ENCODE data around the gene SLC38A2.
"Not testable (repeated sequence)": the region's sequence is repeated elsewhere in the genome, so short reads cannot be mapped to it uniquely, and the experiment has no call there.

The SLC38A2 gene

DNA sequence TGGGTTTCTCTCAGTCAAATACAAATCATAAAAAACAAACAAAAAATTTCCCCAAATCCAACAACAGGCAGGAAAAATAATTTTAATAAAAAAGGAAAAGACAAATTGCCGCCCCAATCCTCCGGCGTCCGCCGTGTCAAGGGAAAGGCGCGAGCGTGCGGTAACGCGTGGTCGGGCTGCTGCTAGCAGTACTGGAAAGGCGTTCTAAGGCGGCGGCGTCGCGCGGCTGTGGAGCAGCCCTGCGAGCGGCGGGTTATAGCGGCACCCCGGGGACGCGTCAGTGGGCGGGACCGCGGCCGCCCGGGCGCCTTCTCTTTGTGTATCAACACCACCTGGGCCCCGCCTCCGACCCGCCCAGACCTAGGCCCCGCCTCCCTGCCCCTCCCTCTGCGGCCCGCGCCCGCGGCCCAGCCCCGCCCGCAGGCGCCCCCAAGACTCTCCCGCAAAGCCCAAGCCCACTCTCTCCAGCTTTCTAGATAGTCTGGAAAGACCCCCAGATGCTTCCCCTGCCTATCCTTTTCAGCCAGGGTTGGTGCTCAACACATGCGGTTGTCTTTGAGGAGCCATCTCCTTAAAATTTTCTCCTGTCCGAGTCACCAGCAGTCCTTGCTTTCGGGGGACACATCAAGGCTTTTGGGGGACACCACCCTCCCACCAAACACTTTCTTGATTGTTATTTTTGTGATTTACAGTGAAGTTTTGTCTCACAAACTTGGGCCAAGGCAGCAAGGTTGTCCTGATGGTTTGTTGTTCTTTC lies at the start of gene SLC38A2:
Gene SLC38A2 (minus strand): TSS at position 230 of the 757 bp plus-strand sequence. CDS start 1,480 bp downstream, outside the sequence.
- peak; percentile 93 for DNase-seq (ENCODE audit: low read depth in 2 of 2)

DNA sequence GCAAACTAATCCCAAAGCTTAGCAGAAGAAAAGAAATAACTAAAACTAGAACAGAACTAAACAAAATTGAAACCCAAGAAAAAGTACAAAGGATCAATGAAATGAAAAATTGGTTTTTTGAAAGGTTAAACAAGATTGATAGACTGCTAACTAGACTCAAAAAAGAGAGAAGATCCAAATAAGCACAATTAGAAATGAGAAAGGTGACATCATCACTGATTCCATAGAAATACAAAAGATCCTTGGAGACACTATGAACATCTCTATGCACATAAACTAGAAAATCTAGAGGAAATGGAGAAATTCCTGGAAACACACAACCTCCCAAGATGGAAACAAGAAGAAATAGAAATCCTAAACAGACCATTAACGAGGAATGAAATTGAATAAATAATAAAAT lies 47.1 kb upstream of the SLC38A2 start:
- no peak for DNase-seq (ENCODE audit: low read depth in 2 of 2)

DNA sequence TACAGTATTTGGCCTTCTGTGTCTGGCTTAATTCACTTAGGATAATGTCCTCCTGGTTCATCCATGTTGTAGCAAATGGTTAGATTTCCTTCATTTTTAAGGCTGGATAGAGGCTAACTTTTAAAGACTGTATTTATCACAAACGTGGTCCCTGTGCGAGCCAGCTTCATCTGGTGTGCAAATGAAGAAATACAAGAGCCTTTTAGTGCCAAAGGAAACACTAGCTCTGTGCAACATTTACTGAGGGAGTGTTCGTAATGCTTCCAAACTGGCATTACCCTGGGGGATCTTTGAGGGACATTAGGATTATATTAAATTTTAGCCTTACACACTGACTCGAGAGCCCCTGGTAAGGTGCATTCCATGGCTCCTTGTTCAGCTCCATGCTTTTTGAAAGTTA lies 43.0 kb upstream of the SLC38A2 start:
- DNase-seq (ENCODE audit: low read depth in 2 of 2) = no peak

DNA sequence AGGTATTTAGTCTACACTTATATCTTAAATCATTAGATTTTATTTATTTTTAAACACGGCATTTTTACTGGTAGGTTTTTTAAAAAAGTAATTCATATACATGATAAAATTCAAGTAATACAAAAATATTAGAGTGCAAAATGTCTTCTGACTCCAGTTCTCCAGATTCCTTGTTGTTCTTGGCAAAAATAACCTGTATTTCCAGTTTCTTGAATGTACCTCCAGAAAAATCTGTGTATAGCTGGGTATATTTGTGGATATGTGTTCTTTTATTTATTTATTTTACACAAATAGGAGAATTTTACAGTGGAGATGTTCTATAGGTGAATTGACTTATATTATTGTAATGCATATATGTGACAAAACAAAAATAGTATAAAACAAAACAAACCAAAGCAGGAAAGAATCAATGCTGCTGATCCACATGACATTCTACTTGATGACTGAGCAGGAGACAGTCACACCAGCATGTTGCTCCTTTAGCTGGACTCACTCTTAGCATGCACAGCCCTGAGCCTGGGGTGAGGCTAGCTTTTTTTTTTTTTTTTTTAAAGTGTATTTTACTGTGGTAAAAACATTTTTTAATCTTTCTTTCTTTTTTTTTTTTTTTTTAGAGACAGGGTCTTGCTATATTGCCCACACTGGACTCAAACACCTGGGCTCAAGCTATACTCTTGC lies 42.2 kb upstream of the SLC38A2 start:
- no peak for DNase-seq (ENCODE audit: low read depth in 2 of 2)

DNA sequence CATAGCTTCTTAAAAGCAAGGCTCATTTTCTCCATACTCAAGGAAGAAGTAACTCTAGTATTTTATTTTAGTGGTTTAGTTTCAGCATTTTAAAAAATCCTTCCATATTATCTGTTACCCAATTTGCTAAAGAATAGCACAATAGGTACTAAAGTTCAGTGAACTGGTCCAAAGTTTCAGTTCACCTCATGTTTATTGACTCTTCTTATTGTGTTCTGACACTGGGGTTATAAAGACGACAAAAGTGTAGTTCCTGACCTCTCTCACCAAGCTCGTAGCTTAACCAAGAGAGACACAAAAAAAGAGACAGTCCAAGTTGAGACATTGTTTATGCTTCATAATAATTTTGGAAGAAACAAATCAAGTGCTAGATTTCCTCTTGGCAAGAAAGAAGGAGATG lies 40.8 kb upstream of the SLC38A2 start:
- DNase-seq (ENCODE audit: low read depth in 2 of 2) = no peak

DNA sequence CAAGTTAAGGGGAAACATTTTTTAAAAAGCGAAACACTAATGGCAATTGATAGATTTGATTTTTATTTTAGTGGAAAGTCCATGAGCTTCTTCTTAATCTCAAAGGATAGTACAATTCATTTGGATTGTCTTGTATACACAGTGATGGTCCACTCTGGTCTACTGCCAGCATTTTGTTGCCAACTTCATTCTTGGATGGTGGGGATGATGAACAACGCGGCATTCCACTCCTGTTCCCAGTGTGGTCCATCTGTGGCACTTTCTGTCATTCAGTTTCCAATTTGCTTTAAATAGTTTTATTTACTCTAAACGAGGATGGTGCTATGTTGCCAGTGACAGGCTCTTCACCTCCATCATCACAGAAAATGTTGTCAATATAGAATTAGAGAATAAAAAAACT lies 40.3 kb upstream of the SLC38A2 start:
- DNase-seq (ENCODE audit: low read depth in 2 of 2) = no peak

DNA sequence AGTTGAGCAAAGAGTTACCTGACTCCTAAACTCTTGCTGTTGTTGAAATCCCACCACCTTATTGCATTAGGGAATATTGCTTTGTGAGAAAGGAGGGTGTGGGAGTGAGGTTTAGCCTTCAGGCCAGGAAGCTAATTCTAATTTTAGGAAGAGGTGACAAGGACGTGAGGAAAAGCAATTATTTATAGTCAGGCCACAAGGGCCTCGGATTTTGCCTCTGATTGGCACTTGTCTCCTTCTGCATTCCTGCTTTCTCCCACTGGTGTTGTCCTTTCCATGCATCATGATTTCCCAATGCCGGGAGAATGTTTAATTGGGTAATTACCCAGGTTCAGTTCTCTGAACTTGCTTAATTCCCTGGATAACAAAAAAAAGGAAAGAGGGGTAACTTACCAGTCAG lies 37.9 kb upstream of the SLC38A2 start:
- no peak for DNase-seq (ENCODE audit: low read depth in 2 of 2)

DNA sequence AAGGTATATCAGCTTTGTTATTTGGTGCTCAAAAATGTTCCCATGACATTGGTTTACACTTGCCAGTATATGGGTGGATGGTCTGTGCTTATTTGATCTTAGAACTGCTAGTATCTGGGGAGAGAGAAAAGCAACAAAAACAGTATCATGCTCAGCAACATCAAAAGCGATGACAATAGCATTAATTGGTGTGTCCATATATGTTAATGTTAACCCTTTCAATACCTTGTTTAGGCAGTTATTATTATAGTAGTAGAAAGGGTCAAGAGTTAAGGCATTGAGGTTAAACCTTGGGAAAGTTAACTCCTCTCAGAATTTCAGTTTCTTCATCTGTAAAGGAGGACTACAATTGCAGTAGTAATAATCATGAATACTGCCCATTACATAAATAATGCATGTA lies 37.4 kb upstream of the SLC38A2 start:
- no peak for DNase-seq (ENCODE audit: low read depth in 2 of 2)

DNA sequence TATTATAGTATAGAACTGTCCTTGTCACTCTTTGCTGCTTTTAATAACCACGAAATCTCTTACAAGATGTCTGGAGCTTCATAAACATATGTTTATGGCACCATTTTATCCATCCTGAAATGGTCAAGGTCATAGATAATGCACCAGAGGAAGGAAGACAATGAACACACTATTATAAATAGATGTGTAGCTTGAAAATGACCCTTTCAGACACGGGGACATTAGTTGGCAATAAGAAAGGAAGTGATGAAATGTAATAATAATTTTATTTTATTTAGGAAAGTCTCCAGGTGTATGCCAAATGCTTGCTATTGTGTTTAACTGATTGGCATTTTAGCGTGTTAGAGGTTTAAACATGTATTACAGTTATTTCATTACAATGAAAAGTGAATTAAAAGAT lies 36.8 kb upstream of the SLC38A2 start:
- no peak for DNase-seq (ENCODE audit: low read depth in 2 of 2)

DNA sequence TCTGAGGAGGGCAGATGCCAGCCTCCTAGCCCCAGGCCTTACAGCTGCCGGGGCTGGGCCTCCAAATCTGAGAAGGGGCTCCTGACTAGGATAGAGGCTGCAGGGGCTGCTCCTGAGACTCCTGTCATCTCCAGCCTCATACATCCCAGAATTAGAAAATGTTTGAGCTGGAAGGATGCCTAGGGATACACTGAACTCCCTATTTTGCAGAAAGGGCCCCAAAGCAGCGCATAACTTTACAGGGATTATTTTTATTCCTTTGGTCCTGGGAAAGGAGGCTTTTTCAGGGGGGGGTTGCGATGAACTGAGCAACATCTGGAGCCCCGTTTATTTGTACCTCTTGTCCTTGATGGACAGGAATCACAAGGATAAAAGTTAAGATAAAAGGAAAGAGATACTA lies 35.9 kb upstream of the SLC38A2 start:
- no peak for DNase-seq (ENCODE audit: low read depth in 2 of 2)

DNA sequence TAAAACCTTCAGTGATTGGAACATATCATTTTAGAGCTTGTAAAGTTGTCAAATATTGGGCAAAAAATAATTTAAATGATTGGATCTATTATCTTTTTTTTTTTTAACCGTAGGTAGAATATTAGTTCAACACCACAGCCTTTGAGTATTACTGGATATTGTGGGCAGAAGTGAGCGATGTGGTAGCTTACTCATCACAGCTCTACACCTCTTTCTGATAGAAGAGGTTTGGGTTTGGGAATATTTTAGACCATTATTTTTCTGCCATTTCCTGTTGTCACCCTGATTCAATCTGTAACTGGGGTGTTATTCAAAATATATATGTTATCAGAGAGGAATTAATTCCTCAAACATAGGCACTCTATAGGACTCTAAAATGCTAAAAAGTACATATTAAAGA lies 34.8 kb upstream of the SLC38A2 start:
- no peak for DNase-seq (ENCODE audit: low read depth in 2 of 2)

DNA sequence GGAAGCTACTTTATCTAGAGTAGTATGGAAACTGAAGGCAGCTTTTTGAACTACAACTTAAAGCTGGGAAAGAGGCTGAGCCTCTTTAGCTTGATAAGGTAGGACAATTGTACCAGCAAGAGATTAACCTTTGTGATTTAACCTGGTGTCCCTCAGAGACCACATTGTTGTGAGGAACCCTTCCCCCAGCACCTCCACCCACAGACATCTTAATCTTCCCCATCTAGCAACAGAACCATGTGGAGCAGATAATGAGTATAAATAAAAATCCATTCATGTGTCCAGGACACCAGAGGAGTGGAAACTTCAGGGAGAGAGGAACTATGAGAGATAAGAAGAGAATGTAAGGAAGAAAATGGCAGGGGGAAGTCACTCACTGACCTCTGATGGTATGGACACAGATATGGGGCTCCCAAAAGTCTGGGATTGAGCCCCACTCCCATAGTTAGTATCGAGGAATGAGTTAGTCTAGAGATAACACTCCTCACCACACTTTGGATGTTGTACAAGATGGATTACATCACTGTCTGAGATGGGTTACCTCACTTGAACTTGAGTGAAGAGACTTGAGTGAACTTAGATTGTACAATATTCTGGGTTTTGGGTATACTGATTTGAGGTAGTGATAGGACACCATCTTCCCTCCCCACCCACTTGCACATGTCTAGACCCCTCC lies 33.9 kb upstream of the SLC38A2 start:
- no peak for DNase-seq (ENCODE audit: low read depth in 2 of 2)

DNA sequence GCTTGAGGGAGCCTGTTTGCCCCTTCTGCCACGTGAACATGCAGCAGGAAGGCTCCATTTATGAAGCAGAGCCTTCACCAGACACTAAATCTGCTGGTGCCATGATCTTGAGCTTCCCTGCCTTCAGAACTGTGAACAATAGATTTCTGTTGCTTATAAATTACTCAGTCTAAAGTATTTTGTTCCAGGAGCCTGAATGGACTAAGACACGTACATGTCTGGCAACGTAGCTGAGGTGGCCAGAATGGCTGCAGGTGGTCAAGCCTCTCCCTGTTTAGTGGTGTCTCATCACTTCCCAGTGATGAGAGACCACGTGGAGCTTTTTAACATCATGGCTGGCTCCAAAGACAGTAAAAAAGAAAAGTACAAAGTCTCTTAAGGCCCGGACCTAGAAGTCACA lies 32.2 kb upstream of the SLC38A2 start:
- no peak for DNase-seq (ENCODE audit: low read depth in 2 of 2)

DNA sequence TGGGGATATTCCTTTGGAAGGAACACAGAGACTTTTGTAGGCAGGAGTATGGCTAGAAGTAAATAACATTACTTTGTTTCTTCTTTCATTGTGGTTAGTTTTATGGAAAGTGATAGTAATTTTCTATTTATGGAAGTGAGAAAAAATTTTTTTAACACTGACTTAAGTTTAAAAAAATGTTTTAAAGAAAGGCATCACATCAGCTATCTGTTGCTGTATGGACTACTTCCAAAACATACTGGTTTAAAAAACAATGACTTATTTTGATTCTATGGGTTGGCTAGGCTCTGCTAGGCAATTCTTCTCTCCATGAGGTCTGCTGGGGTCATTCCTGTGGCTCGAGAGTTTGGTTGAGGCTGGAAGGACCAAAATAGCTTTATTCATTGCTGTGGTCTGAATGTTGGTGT lies 31.7 kb upstream of the SLC38A2 start:
- no peak for DNase-seq (ENCODE audit: low read depth in 2 of 2)

DNA sequence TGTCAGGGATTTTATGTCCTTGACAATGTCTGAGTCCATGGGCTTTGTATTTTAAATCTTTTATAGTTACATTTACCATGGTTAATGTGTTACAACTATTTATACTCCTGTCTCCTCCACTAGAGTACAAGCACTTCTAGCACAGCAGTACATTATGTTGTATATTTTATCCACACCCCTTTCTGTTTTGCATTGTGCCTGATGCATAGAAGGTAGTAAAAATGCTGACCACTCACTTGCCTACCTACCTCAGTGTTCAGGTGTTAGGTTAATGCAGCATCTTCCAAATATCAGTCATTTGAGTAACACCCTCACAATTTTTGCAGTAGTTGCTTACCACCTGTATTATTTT lies 31.1 kb upstream of the SLC38A2 start:
- no peak for DNase-seq (ENCODE audit: low read depth in 2 of 2)

DNA sequence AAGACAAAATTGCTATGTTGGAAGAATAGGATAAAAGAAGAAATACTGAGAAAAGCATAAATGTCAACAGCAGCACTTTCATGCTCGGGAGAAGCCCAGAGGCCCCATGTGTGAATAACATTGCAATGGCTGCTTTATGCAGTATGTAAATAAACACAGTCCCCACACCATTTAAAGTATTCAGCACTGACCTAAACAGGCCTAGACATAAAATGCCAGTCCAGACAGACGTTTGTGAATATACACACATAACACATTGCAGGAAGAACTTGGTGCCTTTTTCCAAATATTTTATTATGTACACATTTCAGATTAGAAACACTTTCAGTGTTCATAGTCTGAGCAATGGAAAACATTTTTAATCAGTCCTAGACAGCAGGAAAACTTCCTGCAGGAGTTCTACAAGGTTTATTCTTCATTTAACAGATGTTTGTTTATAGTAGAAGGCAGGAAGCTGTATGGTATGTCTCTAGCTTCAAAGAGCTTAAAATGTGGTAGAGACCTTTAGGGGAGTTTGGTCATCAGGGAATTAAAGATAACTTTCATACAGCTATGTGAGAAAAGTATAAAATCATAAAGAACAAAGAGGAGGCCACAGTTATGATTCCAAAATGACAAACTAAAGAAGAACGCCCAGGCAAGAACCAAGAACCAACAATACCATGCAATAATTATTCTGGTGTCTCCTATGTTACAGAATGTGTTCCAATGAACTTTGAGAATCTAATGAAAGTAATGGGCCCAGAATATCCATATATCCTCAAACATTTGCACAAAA lies 30.6 kb upstream of the SLC38A2 start:
- DNase-seq (ENCODE audit: low read depth in 2 of 2) = no peak

DNA sequence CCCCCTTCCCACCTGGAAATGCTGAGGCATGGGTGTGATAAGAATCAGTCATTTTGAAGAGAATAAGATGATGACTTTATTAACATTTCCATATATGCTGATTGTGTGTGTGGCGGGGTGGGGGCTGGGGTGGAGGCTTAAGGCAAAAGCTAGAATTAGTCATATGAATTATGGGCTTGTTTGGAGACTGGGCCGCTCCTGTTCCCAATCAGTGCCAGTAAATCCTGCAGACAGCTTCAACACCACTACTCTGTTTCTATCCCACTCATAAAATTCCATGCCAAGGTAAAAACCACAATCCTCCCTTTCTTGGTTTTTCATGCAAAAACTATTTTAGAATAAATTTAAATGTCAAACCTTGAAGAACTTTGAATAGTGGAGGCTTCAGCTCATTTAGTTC lies 29.9 kb upstream of the SLC38A2 start:
- DNase-seq (ENCODE audit: low read depth in 2 of 2) = no peak

DNA sequence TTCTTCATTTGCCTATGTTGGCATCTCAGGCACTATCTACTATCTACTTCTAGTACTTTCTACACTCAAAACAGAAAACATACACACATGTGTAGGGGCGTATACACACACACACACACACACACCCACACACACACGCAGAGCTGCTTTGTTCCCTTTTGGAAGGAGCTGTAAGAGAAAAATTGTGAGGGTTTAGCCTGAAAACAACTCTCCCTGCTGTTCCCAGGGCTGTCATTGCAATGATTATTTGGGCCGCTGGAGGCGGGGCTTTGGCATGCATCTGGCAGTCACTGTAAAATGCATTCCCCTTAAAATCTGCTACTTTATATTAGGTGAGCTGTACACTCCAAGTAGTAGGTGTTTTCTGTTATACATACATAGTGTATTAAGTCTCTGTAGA lies 29.1 kb upstream of the SLC38A2 start:
- no peak for DNase-seq (ENCODE audit: low read depth in 2 of 2)

DNA sequence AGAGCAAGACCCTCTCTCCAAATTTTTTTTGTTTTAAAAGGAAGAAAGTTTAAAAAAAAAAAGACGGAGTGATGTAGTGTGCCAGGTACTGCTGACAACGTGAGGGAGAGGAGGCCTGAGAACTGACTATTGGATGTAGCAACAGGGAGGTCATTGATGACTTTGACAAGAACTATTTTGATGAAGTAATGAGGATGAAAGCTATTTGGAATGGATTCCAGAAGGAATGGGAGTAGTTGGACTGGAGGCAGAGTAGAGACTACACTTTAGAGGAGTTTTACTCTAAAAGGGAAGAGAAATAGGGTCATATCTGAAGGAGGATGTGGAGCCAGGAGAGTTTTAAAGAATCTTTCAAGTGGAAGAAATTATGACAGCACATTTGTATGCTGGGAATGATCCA lies 27.8 kb upstream of the SLC38A2 start:
- DNase-seq (ENCODE audit: low read depth in 2 of 2) = no peak

DNA sequence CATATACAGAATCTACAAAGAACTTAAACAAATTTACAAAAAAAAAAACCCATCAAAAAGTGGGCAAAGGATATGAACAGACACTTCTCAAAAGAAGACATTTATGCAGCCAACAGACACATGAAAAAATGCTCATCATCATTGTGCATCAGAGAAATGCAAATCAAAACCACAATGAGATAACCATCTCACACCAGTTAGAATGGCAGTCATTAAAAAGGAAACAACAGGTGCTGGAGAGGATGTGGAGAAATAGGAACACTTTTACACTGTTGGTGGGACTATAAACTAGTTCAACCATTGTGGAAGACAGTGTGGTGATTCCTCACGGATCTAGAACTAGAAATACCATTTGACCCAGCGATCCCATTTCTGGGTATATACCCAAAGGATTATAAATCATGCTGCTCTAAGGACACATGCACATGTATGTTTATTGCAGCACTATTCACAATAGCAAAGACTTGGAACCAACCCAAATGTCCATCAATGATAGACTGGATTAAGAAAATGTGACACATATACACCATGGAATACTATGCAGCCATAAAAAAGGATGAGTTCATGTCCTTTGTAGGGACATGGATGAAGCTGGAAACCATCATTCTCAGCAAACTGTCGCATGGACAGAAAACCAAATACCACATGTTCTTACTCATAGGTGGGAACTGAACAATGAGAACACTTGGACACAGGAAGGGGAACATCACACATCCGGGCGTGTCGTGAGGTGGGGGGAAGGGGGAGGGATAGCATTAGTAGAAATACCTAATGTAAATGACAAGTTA lies 27.1 kb upstream of the SLC38A2 start:
- DNase-seq (ENCODE audit: low read depth in 2 of 2) = not testable (repeated sequence)

DNA sequence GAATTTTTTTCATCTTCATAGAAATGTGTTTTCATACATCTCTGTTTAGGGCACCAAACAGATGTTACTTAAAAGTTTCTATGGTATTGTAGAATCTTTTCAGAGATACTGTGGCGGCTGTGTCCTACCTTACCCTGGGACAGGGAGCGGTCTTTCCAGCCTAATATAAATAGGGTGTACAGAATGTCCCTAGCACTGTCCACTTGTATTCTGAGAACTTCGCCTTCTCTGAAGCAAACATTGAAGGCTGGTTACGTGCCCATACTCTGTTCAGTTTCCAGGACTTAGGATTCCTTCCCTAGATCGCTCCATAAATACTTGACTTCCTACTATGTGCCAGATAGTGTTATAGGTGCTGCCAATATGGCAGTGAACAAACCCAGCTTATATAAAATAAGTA lies 24.3 kb upstream of the SLC38A2 start:
- no peak for DNase-seq (ENCODE audit: low read depth in 2 of 2)

DNA sequence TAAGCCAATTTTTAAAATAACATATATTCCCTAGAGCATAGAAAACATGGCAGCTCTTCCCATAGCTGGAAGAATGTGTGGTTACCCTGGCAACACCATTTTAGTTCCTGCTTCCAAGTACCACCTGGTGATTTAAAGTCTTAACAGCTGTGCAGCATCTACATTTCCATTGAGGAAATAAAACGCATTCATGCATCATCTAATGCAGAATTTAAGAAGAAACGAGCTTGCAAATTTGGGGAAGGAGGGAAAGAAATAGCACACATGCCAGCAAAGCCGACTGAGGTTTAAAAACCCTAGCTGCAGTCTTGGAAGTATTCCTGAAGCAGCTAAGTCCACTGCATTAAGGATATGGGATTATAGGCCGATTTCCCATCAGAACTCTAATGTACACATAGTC lies 22.8 kb upstream of the SLC38A2 start:
- no peak for DNase-seq (ENCODE audit: low read depth in 2 of 2)
